HG03558 (cell line): ENCODE results near the gene SOWAHA.
"Not testable (repeated sequence)": the region's sequence is repeated elsewhere in the genome, so short reads cannot be mapped to it uniquely, and the experiment has no call there.

Source experiments
- ATAC-seq: cut with Tn5 transposase; IDR thresholded peaks from one replicate; pipeline ENCODE4 v1.9.1; 2021; ENCODE audit warnings: moderate number of reproducible peaks; ENCODE audit not compliant: unreplicated experiment; ENCODE audit errors: extremely low read depth

The SOWAHA gene

DNA sequence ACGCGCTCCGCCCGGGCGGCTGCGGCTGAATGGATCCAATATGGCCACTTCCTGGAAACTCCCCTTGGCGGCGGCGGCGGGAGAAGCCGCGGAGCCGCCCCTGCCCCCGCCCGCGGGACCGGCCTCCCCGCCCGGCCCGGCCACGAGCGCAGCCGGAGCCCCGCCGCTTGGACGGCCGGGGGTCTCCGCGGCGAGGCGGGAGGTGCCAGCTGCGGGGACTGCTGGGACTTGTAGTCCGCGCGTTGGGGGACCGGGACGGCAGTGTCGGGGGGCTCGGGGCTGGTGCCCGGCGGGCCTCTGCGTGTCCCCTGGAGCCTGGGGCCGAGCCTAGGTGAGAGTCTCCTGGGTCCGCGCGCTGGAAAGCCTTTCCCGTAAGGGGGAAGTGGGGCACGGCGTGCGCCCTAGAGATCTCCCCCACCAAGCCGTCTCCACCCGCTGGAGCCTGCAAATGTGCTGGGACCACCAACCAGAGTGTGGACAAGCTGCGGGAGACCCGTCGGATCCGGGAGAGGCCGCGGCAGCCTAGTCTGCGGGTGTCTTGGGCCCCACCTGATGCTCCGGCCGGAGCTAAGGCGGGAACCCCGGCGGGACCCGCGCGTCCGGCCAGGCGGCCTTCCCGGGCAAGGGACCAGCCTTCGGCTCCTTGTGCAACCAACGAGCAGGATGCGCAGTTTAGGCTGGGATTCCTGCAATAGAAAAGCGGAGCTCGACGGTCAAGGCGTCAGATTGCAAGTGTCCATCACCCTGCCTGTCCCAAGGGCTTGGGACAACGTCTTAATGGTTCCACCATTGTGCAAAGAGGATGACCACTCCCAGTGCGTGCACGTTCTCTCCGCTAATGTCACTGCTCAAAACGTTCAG, 35.7 kb upstream of the SOWAHA start, which contains the start of gene SEPTIN8:
Gene SEPTIN8, minus strand, starts transcription at position 31 of the 861 bp plus-strand sequence. CDS start 102 bp downstream, outside the sequence.
- ATAC-seq, result no peak

- no peak for ATAC-seq
Measured at GRCh38 chr5:132778129-132778528, 35.0 kb upstream of the SOWAHA start.

- no peak for ATAC-seq
Measured at GRCh38 chr5:132778856-132779255, 34.2 kb upstream of the SOWAHA start.

- ATAC-seq, result no peak
Measured at GRCh38 chr5:132779961-132780360, 33.1 kb upstream of the SOWAHA start.

DNA sequence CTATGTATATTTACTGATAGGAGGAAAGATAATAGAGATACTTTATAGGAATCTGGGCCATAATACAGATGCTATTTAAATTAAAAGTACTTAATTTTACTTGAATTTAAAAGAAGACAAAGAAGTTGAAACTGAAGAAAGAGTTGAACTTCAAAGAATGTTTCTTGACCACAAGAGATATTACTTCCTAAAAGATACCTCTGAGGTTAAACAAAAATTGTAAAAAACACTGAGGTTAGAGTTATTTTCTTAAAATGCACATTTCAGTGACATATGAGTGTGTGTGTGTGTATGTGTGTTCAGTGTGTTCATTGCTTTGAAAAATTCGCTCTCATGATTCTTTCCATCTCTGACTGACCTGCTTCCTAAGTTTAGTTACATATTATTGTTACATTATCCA, 32.5 kb upstream of the SOWAHA start:
- no peak for ATAC-seq

GRCh38 chr5:132781029-132781428, 32.1 kb upstream of the SOWAHA start:
- no peak for ATAC-seq

DNA sequence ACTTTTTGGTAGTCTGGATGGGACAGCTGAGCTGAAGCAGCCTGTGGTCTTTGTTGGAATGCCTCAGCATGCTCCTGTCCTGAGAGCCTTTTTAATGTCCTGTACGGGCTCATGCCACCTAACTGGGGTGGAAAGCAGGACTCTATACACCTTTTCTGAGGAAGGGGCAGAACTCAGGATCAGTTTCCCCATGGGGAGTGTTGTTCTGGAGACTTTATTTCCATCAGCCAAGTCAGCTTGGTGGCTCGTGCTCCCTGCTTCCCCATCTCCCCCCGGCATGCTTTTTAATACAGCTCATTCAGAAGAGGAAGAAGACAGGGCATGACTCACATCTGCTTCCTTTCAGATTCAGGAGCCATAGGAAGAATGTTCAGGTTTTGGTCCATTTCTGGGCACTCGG, 31.0 kb upstream of the SOWAHA start:
- ATAC-seq, result no peak

- no peak for ATAC-seq
Measured at GRCh38 chr5:132785365-132785764, 27.7 kb upstream of the SOWAHA start.

- no peak for ATAC-seq
Measured at GRCh38 chr5:132785864-132786263, 27.2 kb upstream of the SOWAHA start.

GRCh38 chr5:132787076-132787475, 26.0 kb upstream of the SOWAHA start:
- ATAC-seq, result no peak

- no peak for ATAC-seq
Measured at GRCh38 chr5:132788508-132788907, 24.6 kb upstream of the SOWAHA start.

- ATAC-seq, result no peak
Measured at GRCh38 chr5:132788990-132789886, 23.9 kb upstream of the SOWAHA start.

DNA sequence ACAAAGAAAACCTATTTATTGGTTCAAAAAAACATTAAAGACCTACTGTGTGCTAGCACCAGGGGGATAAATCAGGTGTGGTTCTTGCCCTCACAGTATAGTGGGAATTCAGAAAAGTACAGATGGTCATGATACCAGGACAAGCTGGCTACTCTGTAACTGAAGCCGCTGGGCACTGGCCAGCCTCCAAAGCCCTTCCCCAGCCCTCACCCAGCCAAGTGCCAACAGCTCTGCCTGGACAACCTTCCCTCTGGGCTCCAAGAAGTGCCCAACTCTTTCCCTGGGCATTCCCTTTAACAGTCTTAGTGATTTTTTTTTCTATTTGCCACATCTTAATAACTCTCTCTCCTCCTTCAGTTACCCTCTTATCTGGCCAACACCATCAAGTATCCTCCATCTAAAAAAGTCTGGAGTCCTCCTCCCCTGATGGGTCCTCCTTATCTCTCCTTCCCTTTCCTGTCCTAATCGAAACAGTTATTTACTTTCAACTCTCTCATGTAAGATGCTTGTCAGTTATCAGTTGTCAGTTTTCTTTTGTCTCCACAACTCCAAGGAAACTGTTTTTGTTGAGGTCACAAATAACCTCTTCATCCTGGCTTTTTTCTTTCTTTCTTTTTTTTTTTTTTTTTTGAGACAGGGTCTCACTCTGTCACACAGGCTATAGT, 22.8 kb upstream of the SOWAHA start:
- ATAC-seq, result no peak

DNA sequence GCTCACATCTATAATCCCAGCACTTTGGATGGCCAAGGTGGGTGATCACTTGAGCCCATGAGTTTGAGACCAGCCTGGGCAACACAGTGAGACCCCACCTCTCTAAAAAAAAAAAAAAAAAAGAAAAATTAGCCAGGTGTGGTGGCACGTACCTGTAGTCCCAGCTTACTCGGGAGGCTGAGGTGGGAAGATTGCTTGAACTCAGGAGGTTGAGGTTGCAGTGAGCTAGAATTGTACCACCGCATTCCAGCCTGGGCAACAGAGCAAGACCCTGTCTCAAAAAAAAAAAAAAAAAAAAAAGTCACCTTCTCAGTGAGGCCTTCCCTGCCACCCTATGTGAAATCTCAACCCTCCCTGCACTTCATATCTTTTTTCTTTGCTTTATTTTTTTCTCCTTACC, 22.1 kb upstream of the SOWAHA start:
- no peak for ATAC-seq

GRCh38 chr5:132797651-132798050, 15.5 kb upstream of the SOWAHA start:
- no peak for ATAC-seq

DNA sequence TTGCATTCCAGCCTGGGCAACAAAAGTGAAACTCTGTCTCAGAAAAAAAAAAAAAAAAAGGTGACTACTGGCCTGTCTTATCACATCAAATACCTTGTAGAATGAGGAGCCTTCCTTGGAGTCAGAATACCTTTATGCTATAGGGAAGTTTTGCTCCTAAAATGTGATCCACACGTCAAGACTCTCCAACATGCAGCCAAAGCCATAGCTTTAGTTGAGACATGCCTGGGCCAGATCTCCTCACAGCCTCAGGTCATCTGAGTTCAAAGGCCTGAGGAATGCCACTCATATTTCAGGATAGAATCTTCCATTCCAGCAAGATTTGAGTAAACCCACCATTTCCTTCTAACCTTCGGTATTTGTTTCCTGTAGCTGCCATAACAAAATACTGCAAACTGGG, 13.7 kb upstream of the SOWAHA start:
- ATAC-seq, result no peak

GRCh38 chr5:132800545-132800944, 12.6 kb upstream of the SOWAHA start:
- no peak for ATAC-seq

- no peak for ATAC-seq
Measured at GRCh38 chr5:132802044-132802684, 10.9 kb upstream of the SOWAHA start.

GRCh38 chr5:132802685-132803066, 10.4 kb upstream of the SOWAHA start:
- not testable (repeated sequence) for ATAC-seq

DNA sequence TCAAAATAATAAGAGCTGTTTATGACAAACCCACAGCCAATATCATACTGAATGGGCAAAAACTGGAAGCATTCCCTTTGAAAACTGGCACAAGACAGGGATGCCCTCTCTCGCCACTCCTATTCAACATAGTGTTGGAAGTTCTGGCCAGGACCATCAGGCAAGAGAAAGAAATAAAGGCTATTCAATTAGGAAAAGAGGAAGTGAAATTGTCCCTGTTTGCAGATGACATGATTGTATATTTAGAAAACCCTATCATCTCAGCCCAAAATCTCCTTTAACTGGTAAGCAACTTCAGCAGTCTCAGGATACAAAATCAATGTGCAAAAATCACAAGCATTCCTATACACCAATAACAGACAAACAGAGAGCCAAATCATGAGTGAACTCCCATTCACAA, 8.9 kb upstream of the SOWAHA start:
- ATAC-seq, result not testable (repeated sequence)
